BE2C (cell line): ENCODE data around the gene NREP.

Experiments used
- DNase-seq: peaks from one replicate; pipeline ENCODE4 v3.0.0-alpha.2; 2020
- H3K27me3 ChIP-seq: fragments of 250-450 bp; sonication (Bioruptor Pico); 2 replicates; pipeline ENCODE4 v1.5.1; 2020; ENCODE audit warnings: mild to moderate bottlenecking
- H3K36me3 ChIP-seq: fragments of 250-450 bp; sonication (Bioruptor Pico); 2 replicates; pipeline ENCODE4 v1.5.1; 2020; ENCODE audit warnings: mild to moderate bottlenecking
- H3K4me1 ChIP-seq: fragments of 250-450 bp; sonication (Bioruptor Pico); 2 replicates; pipeline ENCODE4 v1.5.1; 2020
- H3K4me3 ChIP-seq: 2 replicates; pipeline ENCODE4 v1.5.1; 2011; ENCODE audit warnings: low read depth, low read length
- H3K9me3 ChIP-seq: fragments of 250-450 bp; sonication (Bioruptor Pico); 2 replicates; pipeline ENCODE4 v1.5.1; 2020
- TF ChIP-seq, protein P1 (sequence below): IDR thresholded peaks from 2 replicates; pipeline ENCODE4 v1.5.1; 2012; ENCODE audit warnings: mild to moderate bottlenecking, low read depth, low read length

The NREP gene

DNA sequence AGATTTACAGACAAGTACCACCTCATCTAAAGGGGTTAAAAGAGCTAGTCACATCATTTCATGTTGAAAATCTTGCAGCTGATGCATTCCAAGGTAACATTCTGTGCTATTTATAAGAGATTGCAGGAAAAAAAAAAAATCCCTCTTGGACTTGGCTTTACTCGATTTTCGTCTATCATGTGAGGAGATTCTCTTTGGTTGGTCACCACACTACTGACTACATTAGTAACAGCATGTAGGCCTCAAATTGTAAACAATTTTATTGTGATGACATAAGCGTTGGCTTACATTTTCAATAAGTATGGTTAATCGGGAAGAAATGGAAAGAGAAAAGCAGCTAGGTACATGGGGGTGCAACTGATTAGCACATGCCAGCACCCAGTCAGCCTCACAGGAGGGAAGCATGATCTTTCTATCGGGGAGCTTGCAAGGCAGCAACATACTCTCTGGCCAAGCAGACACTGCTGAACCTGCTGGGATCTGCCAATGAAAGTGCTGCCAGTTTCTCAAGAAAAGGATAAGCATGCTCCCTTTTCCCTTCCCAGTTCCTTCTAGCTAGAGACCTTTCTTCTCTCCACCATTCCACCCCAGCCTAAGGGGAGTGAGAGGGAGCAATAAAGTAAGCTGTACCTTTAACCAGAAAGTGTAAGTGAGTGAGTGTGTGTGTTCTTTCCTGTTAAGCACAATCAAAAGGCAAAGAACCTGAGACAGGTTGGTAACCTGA, 7.5 kb downstream of the NREP start:
- TF ChIP-seq, protein P1, sequence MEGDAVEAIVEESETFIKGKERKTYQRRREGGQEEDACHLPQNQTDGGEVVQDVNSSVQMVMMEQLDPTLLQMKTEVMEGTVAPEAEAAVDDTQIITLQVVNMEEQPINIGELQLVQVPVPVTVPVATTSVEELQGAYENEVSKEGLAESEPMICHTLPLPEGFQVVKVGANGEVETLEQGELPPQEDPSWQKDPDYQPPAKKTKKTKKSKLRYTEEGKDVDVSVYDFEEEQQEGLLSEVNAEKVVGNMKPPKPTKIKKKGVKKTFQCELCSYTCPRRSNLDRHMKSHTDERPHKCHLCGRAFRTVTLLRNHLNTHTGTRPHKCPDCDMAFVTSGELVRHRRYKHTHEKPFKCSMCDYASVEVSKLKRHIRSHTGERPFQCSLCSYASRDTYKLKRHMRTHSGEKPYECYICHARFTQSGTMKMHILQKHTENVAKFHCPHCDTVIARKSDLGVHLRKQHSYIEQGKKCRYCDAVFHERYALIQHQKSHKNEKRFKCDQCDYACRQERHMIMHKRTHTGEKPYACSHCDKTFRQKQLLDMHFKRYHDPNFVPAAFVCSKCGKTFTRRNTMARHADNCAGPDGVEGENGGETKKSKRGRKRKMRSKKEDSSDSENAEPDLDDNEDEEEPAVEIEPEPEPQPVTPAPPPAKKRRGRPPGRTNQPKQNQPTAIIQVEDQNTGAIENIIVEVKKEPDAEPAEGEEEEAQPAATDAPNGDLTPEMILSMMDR, result no peak
- DNase-seq, result no peak
- Histone ChIP-seq H3K9me3 (no peaks in the 10 kb centered on the region), H3K27me3 (no peaks in the 10 kb centered on the region), H3K4me3 (no peak overlapping the region), H3K36me3 (peaks cover 14% of the 10 kb centered on the region), H3K4me1 (0 out of 2 replicates have a peak, but pooled peaks cover 7% of the 10 kb centered on the region)

DNA sequence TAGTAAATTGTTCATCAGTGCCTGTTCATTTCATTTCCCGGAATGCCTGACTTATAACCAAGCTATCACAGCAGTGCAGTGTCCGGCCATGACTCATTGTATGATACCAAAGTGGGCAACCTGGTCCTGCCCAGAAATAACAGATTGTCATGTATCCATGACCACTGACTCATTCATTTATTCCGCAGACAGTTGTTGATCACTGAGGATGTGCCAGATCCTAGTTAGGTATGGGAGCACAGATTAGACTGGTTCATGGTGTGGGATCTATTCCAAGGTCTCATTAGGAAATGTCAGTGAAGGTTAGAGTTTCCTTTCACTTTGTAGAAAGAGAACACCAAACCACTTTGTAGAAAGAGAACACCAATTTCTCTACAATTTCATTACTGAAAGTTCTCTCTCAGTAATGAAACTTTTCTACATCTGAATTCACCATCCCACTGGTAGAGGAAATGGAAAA, 8.7 kb downstream of the NREP start:
- Histone ChIP-seq H3K36me3 (peaks cover 17% of the 10 kb centered on the region), H3K4me1 (0 out of 2 replicates have a peak, but pooled peaks cover 7% of the 10 kb centered on the region), H3K9me3 (no peaks in the 10 kb centered on the region), H3K4me3 (no peak overlapping the region), H3K27me3 (no peaks in the 10 kb centered on the region)
- peak; percentile 38 for DNase-seq
- TF ChIP-seq, protein P1, result no peak

- Histone ChIP-seq H3K36me3 (peaks cover 14% of the 10 kb centered on the region), H3K4me1 (0 out of 2 replicates have a peak, but pooled peaks cover 7% of the 10 kb centered on the region), H3K9me3 (no peaks in the 10 kb centered on the region), H3K4me3 (no peak overlapping the region), H3K27me3 (no peaks in the 10 kb centered on the region)
- DNase-seq, result no peak
- TF ChIP-seq, protein P1, result no peak
Observed at GRCh38 chr5:111747337-111747736, 9.7 kb downstream of the NREP start.

GRCh38 chr5:111746791-111747190, 10.2 kb downstream of the NREP start:
- Histone ChIP-seq H3K36me3 (peaks cover 11% of the 10 kb centered on the region), H3K27me3 (no peaks in the 10 kb centered on the region), H3K4me3 (no peak overlapping the region), H3K9me3 (no peaks in the 10 kb centered on the region), H3K4me1 (0 out of 2 replicates have a peak, but pooled peaks cover 7% of the 10 kb centered on the region)
- no peak for DNase-seq
- TF ChIP-seq, protein P1, result no peak

DNA sequence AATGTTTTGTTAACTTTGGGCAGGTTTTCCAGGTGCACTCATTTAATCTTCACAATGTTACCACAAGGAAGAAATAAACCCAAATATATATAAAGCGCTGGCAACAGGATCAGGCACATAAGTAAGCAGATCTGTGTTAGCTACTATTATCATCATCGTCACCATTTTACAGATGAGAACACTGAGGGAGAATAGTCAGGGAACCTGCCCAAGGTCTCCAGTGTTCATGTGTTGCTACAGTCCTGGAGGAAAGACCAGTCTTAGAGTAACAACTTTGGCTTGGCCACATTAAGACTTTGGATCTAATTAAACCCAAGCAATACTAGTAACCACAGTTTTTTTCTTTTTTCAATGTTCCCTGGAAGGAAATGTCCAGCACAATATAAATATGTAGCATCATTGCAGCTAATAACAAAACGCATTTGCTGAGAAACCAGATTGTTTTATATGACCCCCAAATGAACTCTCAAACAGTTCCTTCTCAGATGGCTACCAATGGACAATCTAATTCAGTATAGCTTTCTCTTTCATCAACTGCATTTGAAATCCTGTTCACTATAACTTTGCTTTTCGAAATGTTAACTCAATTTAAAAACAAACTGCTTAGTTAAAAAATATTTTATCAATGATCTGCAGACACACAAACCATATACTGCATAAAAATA, 11.8 kb downstream of the NREP start:
- peaks cover 11% of the 10 kb centered on the region for H3K36me3 ChIP-seq
- no peaks in the 10 kb centered on the region for H3K27me3 ChIP-seq
- no peak overlapping the region for H3K4me3 ChIP-seq
- TF ChIP-seq, protein P1, result no peak
- no peak for DNase-seq
- H3K9me3 ChIP-seq, result no peaks in the 10 kb centered on the region
- 0 out of 2 replicates have a peak, but pooled peaks cover 7% of the 10 kb centered on the region for H3K4me1 ChIP-seq

GRCh38 chr5:111744455-111744854, 12.5 kb downstream of the NREP start:
- H3K4me3 ChIP-seq, result no peak overlapping the region
- H3K9me3 ChIP-seq, result no peaks in the 10 kb centered on the region
- no peaks in the 10 kb centered on the region for H3K27me3 ChIP-seq
- peaks cover 12% of the 10 kb centered on the region for H3K36me3 ChIP-seq
- DNase-seq, result no peak
- TF ChIP-seq, protein P1, result no peak
- H3K4me1 ChIP-seq, result 0 out of 2 replicates have a peak, but pooled peaks cover 7% of the 10 kb centered on the region
